HG02885 (cell line): ENCODE results near the gene CLIC4.
"Not testable (repeated sequence)": the region's sequence is repeated elsewhere in the genome, so short reads cannot be mapped to it uniquely, and the experiment has no call there.

Experiments
- ATAC-seq: cut with Tn5 transposase; IDR thresholded peaks from one replicate; pipeline ENCODE4 v1.9.1; 2021; ENCODE audit warnings: mild to moderate bottlenecking; ENCODE audit not compliant: unreplicated experiment, poor library complexity

CLIC4 gene

DNA sequence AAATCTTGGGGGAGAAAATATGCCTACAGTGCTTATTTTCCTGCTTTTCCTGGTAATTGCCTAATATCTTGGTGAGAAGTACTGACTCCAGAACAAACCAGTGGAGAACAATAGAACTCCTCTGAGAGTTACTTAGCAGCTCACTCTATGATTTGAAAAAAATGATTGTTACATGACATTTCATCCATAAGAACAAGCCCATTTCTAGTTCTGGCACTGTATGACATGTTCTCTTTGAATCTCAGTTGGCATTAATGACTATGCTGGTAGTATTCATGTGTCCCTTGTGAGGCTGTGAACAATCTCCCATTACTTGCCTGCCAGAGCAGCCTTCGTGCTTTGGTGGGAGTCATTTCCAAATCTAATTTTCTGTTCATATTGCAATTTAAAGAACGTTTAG lies 58.0 kb downstream of the CLIC4 start:
- no peak for ATAC-seq

DNA sequence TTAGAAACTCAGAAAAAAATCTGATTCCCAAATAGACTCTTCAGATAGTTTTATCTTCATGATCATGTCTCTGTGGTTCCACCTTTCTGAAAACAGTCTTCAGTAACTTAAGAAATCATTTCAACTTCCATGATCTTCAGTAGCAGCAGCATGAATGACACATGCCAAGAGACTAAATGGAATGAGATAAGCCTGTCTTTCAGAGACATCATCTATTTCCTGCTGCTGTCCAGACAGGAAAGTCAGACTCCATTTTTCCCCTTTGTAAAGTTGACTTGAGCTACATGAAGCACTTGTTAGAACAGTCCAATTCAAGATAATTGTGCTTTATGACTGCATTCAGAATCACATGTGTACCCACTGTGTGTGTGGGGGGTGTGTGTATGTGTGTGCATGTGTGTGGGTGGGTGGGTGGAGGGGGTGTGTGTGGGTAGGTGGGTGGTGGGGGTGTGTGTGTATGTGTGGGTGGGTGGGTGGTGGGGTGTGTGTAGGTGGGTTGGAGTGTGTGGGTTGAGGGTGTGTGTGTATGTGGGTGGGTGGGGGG lies 58.8 kb downstream of the CLIC4 start:
- ATAC-seq: no peak

DNA sequence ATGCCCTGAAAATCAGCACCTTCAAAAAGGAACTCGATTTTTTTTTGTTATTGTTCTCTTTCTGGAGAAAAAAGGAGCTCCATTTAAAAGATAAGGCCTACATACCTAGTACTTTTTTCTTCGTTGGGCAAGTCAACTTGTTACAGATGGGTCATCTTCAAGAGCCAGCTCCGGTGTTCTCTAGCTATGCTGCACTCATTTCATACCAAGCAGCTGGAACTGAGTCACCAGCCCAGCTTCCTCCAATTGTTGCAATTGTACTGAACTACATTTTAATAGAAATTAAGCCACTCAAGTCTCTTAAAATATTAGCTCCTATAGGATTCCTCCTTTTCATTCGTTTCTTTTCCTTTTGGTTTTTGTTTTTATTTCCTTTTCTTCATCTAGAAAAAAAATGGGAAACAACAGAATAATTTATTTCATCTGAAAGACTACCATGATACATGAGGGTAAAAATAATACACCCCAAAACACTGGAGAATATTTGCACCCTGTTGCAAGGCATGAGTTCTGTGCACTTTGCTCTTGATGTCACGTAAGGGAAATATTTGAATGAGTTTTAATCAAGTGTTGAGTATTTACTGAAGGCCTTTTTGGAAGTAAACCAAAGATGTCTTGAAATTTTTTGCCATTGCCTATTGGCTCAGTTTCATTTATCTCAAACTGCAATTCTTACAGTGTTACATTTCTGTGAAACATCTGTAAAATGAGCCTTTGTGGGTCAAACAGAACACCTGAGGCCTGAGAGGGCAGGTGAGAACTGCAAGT lies 60.5 kb downstream of the CLIC4 start:
- ATAC-seq: no peak

DNA sequence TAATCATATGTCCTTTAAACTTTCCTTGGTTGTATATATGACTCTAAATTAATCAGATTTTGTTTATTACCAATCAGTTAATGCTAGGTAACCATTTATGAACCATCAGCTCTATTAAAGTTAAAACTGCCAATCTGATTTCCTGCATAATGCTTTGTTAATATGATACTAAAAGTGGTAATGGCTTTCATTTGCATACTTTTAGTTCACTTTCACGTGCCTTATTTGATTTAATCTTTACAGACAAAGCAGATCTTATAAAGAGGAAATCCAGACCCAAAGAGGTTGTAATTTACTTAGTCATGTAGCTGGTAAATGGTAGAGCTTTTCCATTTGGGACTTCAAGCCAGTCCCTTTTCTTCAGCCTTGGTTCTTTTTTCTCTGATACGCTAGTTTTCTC lies 61.3 kb downstream of the CLIC4 start:
- no peak for ATAC-seq

DNA sequence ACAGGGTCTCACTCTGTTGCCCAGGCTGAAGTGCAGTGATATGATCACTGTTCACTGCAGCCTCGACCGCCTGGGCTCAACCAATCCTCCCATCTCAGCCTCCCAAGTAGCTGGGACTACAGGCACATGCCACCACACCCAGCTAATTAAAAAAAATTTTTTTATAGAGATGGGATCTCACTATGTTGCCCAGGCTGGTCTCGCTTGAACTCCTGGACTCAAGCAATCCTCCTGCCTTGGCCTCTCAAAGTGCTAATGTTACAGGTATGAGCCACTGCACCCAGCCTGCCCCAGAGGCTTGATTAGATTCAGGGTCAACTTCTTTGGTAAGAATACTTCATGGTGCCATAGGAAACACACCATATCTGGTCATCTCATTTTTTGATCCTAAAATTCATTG lies 66.2 kb downstream of the CLIC4 start:
- ATAC-seq: not testable (repeated sequence)

DNA sequence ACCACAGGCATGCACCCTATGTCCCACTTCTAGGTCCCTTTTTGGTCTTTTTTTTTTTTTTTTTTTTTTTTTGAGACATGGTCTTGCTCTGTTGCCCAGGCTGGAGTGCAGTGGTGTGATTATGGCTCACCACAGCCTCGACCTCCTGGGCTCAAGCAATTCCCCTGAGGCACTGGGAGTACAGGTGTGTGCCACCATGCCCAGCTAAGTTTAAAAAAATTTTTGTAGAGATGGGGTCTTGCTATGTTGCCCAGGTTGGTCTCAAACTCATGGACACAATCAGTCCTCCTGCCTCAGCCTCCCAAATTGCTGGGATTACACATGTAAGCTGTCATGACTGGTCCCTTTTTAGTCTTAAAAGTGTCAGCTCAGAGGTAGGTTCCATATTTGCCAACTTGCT lies 75.0 kb downstream of the CLIC4 start:
- ATAC-seq: not testable (repeated sequence)

DNA sequence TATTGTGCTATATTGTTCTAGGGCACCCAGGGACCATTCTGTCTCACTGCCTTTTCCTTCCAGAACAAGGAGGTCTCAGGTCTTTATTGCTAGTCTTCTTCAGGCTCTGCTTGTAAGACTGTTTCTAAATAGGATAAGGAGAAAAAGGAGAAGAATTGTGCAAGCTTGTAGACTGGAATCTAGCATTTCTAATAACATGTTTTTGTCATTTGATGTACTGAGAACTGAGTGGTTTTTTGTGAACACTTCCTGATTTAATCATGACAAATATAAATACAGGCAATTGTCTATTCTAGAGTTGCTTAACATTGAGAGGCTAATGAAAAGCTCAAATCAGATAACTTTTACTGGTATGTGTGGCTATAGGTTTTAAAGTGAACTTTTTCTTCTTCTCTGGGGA lies 77.6 kb downstream of the CLIC4 start:
- ATAC-seq: no peak

DNA sequence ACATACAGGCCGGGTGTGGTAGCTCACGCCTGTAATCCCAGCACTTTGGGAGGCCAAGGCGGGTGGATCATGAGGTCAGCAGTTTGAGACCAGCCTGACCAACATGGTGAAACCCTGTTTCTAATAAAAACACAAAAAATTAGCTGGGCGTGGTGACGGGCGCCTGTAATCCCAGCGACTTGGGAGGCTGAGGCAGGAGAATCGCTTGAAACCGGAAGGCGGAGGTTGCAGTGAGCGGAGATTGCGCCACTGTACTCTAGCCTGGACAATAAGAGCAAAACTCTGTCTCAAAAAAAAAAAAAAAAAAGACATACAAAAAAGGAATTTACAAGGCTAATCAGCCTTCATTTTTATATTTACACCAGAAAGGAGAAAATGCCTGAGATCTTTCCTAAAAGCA lies 78.2 kb downstream of the CLIC4 start:
- ATAC-seq: not testable (repeated sequence)

DNA sequence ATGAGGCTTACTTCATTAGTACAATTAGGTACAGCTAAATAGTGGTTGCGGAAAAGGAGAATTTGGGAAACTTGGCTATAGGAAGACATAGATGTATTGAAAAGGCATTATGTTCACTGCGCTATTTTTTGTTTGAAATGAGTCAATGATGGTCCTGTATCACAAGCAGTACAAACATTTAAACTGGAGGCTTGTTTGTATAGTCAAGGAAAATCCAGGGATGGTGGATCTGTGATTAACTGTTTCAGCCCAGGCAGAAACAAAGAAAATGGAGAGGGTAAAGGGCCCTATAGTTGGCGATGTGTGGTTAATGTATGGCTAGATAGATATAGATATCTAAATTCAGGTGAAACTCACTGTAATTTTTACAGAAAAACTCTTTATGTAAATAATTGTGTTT lies 79.9 kb downstream of the CLIC4 start:
- ATAC-seq: no peak

DNA sequence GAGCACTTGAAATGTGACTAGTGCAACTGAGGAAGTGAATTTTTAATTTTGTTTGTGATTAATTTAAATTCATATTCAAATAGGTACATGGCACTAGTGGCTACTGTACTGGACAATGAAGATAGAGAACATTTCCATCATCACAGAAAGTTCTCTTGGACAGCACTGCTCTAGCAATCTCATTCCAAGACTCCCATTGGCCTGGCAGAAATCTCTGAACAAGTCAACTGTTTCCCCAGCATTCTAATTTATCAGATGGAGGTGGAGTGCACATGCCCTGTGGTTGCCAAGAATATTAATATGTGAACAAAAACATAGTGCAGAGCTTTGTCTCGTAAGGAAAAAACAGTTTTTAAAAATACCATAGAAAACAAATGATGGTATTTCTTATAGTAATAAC lies 81.3 kb downstream of the CLIC4 start:
- ATAC-seq: no peak

DNA sequence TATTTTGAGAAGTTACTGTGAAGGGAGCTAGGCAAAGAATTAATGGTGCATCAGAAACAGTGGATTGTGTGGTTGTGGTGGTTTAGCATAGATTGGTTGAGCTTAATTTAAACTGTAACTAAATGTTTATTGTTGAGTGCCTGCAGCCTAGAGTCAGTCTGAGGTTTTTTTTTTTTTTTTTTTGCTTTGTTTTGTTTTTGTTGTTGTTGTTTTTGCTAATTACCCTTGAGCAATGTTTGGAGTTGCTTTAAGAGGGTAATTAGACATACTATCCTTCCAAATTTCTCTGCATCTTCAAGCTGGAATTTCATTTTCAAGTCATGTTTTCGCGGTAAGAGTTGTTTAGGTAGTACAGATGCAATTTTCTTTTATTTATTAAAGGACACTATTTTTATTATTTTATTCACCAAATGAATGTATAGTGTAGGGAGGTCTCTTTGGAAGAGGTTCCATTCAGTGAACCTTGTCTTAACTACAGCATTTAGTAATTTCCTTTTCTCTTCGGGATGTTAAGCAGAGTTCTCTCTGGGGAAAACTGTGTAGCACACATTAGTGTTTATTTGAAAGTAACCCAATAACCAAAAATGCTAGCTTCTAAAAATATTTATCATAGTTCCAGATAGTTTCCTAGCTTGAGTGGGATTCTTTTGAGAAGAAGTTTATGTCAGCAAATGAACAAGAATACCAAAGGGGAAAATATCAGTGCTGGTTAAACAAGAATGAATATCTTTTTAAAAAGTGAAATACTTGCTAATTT lies 82.3 kb downstream of the CLIC4 start:
- no peak for ATAC-seq

DNA sequence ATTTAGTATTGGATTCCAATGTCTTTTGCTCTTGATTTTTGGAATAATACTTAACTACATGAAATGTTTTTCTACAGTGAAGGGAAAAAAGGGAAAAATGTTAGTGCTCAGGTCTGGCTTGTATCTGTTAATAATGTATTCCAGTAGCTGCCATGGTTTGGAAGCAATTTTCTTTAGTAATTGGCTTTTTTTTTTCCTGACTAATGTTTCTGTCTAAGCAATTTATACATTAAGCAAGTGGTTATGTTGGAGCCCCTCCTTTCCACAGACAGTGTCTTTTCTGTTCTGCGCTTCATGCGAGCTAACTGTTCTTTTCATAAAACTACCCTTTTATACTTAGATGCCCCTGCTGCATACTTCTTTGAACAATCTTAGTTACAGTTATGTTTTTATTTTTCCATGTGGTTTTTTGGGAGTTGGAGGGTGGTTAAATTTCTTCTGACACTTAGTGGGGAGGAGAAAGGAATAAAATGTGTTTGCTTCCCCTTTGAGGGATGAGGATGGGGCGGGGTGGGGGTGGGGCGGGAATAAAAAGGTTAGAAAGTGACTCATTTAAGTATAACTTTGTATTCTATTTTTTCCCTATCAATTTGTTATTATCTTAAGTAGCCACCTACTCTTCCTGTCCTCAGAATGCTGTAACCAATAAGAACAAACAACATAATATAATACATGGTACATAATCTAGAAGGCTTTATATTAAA lies 83.1 kb downstream of the CLIC4 start:
- ATAC-seq: no peak

DNA sequence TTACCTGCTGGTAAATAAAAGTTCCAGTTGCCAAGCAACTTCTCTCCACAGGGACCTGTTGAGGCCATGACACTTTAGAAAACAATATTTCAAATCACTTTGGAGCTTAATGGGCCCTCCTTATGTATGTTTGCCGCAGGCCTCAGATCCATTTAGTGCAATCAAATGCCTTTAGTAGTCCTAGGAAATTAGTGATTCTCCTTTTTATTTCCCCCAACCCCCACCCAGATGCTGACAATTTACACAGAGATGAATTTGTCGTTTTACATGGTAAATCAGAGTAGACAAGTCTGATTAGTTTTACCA lies 83.6 kb downstream of the CLIC4 start:
- ATAC-seq: no peak

DNA sequence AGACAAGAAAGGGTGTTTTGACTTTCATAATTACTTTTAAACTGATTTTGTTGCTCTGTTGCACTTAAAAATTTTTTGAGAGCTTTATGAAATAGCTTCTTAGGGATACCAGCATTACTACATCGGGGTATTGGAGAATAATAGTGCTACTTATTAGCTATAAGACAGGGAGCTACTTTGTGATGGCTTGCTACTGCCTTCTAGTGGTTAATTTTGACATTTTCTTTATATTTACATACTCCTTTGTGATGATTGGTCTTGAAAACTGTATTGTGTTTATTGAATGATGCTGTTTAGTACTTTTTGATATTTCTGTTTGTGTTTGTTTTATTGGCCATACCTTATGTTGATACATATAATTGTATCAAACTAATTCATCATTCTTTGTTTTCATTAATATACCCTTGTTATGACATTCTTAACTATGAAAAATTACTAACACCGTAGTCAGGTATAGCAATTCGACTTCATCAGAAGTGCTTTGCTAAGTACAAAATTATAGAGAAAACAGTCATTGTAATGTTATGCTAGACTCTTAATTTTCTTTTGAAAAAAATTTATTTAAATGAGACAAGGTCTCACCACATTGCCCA lies 85.5 kb downstream of the CLIC4 start:
- ATAC-seq: no peak

DNA sequence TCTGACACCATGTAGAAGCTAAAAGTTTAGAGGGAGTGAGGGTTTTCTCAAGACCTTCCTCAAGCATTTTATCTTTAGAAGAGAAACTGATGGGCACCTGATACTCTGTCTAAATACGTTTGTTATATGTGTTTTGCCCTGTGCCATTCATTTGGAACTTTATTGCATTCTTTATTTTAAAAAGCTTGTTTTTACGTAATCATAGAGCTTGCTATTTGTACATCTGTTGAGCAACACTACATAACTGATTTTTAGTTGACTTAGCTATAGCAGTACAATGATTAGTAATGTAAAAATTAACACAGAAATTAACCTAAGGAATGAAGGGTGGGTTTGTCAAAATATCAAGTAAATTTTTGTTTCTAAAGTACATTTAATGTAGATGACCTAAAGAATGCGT lies 96.3 kb downstream of the CLIC4 start:
- ATAC-seq: no peak

DNA sequence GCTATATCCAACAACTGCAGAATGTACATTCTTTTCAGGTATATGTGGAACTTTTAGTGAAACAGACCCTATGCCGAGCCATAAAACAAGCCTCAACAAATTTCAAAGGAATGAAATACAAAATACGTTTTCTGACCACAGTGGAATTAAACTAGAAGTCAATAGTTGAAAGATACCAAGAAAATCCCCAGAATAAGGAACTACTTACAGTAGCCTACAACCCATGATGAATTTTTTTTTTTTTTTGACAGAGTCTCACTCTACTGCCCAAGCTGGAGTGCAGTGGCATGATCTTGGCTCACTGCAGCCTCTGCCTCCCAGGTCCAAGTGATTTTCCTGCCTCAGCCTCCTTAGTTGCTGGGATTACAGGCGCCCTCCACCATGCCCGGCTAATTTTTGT lies 101.4 kb downstream of the CLIC4 start:
- ATAC-seq: no peak

DNA sequence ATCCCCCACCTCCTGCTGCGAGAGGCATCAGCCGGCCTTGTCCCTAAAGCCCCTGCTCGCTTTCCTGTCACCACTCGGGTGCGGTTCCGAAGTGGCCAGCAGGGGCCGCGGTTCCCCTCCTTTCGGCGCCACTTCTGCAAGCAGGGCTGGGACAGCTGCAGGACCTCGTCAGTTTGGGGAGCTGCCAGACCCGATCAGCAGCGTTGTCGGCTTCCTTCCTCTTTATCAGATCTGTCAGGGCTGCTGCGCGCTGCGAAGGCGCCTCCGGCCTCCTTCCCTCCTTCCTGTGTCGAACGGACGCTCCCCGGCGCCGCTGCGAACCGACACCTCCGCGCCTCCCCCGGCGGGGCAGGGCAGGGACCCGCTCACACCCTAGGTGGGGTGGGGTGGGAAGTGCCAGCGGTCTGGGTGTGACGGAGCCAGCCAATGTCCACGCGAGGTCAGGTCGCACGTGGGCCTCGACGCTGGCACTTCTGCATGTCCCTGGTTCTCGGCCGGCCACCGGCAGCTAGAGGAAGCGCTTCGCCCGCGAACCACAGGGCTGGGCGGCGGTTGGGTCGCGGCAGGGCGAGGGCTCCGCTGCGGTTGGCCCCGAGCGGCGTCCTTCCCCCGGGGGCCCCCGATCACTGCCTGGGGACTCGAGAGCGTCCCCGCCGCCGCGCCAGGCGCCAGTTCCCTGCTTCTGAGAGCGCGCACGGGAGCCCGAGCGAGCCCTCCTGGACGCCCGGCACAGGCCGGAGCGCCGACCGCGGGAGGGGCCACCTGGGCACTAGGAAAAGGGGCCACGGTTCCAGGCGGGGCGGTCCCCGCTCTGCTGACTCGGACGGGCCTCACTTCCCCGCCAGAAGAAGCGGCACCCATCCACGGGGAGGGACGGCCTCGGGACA lies 103.0 kb downstream of the CLIC4 start:
- ATAC-seq: peak; percentile 84

DNA sequence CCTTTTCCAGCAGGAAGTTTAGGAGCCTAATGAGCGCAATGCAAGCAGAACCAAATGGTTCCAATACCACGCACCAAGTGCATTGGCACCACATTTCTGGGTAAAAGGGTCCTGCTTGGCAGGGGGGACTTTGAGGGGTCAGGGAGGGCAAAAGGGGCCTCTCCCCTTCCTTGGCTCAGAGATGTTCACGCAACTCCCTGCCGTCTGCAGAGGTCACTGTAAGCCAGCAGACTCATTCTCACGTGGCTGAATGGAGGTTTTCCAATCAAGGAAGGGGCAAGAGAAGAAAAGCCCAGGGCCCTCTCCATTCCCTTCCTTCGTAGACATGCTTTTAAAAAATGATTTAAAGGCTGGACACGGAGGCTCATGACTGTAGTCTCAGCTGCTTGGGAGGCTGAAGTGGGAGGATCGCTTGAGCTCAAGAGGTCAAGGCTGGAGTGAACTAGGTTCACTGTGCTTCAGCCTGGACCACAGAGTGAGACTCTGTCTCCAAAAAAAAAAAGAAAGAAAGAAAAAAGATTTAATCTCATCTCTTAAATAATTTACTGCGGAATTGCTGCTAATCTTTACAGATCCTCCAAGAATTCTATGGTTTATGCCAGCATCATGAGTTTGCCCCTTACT lies 104.5 kb downstream of the CLIC4 start:
- no peak for ATAC-seq

DNA sequence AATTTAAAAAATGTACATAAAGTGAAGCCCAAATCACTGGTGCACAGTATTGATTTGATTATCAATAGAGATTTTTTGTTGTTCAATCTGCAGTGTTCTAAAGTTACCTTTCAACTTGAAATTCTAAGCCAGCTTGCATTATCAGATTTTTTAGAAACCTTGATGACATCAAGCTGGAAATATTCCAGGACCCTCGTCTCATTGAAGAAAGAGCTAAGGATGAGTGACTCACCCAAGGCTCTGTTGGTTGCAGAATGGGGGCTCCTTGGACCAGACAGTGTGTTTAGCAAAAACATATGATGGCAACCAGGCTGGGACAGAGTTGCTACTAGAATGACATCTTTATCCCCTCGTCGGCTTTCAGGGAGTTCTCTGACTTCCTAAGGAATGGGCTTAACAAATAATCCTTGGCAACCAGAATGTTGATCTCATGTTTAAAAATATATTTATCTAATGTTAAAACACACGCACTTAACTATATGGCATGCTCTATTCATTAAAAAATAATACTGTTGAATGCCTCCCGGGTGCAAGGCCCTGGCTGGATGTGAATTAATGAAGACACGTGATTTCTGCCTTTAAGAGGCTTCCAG lies 105.2 kb downstream of the CLIC4 start:
- ATAC-seq: no peak
